HUES48 (cell line): ENCODE data around the gene COBL.

Experiments
- H3K27ac ChIP-seq: one replicate; pipeline ENCODE4 v1.7.0; 2013; ENCODE audit warnings: low read depth, low read length, inconsistent platforms
- H3K27me3 ChIP-seq: 2 replicates; pipeline ENCODE4 v1.6.1; 2013; ENCODE audit warnings: mild to moderate bottlenecking, low read length; ENCODE audit not compliant: control insufficient read depth, insufficient read depth
- H3K36me3 ChIP-seq: 2 replicates; pipeline ENCODE4 v1.6.1; 2013; ENCODE audit warnings: low read length; ENCODE audit not compliant: control insufficient read depth, insufficient read depth
- H3K4me1 ChIP-seq: 2 replicates; pipeline ENCODE4 v1.6.1; 2013; ENCODE audit warnings: mild to moderate bottlenecking, low read length; ENCODE audit not compliant: control insufficient read depth, insufficient read depth
- H3K4me3 ChIP-seq: 2 replicates; pipeline ENCODE4 v1.5.1; 2013; ENCODE audit warnings: mild to moderate bottlenecking, low read depth, low read length
- H3K9ac ChIP-seq: 2 replicates; pipeline ENCODE4 v1.6.1; 2013; ENCODE audit warnings: mild to moderate bottlenecking, low read depth, low read length, moderate library complexity
- H3K9me3 ChIP-seq: 2 replicates; pipeline ENCODE4 v1.6.1; 2013; ENCODE audit warnings: low read length; ENCODE audit not compliant: control insufficient read depth, insufficient read depth

COBL gene

DNA sequence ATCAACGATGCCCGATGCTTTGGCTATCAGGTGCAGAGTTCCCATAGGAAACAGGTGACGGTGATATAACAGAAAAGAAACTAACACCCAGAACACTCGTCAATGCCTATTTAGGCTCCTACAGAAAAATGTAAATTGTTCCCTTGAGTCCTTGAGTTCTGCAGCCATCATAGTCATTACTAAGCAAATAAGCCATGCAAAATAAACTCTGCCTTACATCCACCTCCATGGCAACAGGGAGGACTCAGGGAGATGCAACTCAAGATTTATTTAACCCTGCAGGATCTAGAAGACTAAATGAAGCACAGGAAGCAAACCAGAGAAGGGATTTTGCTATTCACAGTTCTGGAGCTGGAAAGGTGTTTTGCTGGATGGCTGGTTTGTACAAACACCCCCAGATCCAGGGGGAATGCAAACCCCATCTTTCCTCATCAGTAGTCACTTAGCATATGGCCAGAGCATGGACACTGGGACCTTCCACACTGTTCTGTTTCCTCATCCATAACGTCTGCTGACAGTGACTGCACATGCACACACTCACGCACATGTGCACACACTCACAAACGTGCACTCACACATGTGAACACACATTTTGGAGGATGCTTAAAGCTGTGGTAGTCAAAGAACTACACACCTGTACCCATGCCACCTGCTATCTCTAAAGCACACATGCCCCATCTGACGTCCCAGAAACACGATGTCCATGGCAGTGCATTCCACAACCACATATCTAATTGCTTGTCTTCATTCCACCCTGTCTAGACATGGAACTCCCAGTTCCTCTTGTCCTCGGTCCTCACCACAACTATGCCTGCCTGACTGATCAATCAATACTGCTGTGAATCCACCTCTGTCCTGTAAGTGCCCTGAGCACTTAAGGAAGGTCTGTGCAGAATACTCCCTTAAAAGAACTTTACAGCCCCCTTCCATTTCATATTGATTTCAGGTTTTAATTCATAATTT lies 178.2 kb downstream of the COBL start:
- H3K9me3 ChIP-seq = no peaks in the 10 kb centered on the region
- no peaks in the 10 kb centered on the region for H3K27me3 ChIP-seq
- peaks cover 22% of the 10 kb centered on the region for H3K36me3 ChIP-seq
- peaks cover 13% of the 10 kb centered on the region; the same call in 1 of the 2 replicates for H3K4me1 ChIP-seq
- no peak overlapping the region for H3K27ac ChIP-seq
- no peak overlapping the region for H3K4me3 ChIP-seq
- H3K9ac ChIP-seq = no peak overlapping the region

DNA sequence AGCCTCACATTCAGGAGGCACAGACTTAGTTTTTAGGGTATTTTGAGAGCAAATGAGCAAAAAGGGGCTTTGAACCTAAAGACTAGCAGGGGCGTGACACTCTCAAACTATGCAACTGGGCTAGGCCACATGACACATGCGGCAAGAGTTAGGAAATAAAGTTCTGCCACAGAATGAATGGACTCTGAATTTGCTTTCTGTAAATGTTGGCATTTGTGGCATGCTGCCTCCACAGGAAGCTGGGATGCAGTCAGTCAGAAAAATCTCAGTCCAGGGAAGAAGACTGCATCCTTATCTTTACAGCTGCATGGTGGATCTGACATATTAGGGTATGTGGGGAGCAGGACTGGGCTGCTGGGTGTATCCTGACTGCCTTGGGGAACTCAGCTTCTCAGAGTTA lies 181.0 kb downstream of the COBL start:
- H3K4me1 ChIP-seq = no peaks in the 10 kb centered on the region
- H3K9me3 ChIP-seq = no peaks in the 10 kb centered on the region
- H3K36me3 ChIP-seq = peaks cover 35% of the 10 kb centered on the region
- H3K27me3 ChIP-seq = no peaks in the 10 kb centered on the region
- no peak overlapping the region for H3K27ac ChIP-seq
- H3K4me3 ChIP-seq = no peak overlapping the region
- no peak overlapping the region for H3K9ac ChIP-seq

DNA sequence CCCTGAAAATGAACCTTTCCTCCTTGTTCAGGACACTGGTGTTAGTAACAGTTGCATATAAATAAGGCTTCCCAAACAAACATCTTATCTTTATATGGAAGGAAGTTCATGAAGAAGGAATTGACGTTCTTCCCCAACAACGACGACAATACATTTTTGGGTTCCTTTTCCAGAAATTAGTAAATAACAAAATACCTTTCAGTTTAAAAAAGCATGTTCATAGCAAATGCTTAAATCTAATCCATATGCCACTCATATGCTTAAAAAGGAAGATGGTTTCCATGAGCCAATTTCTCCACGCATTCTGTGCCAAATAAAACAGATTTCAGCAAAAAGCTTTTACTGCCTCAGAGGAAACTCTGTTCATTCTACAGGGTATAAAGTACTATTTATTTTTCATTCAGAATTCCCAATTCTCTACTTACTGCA lies 182.6 kb downstream of the COBL start:
- no peak overlapping the region for H3K27ac ChIP-seq
- H3K4me3 ChIP-seq = no peak overlapping the region
- H3K36me3 ChIP-seq = peaks cover 35% of the 10 kb centered on the region
- H3K9me3 ChIP-seq = no peaks in the 10 kb centered on the region
- no peaks in the 10 kb centered on the region for H3K4me1 ChIP-seq
- H3K27me3 ChIP-seq = no peaks in the 10 kb centered on the region
- H3K9ac ChIP-seq = no peak overlapping the region

DNA sequence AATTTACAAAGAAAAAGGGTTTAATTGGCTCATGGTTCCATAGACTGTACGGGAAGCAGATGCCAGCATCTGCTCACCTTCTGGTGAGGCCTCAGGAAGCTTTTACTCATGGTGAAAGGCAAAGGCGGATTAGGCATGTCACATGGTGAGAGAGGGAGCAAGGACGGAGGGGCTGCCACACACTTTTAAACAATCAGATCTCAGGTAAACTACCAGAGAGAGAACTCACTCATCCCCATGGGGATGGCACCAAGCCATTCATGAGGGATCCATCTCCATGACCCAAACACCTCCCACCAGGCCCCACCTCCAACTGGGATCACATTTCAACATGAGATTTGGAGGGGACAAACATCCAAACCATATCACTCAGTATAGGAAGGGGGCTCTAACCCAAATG lies 183.9 kb downstream of the COBL start:
- Histone ChIP-seq H3K36me3 (peaks cover 38% of the 10 kb centered on the region), H3K27me3 (no peaks in the 10 kb centered on the region), H3K9me3 (no peaks in the 10 kb centered on the region), H3K4me1 (no peaks in the 10 kb centered on the region), H3K27ac (no peak overlapping the region), H3K4me3 (no peak overlapping the region), H3K9ac (no peak overlapping the region)

DNA sequence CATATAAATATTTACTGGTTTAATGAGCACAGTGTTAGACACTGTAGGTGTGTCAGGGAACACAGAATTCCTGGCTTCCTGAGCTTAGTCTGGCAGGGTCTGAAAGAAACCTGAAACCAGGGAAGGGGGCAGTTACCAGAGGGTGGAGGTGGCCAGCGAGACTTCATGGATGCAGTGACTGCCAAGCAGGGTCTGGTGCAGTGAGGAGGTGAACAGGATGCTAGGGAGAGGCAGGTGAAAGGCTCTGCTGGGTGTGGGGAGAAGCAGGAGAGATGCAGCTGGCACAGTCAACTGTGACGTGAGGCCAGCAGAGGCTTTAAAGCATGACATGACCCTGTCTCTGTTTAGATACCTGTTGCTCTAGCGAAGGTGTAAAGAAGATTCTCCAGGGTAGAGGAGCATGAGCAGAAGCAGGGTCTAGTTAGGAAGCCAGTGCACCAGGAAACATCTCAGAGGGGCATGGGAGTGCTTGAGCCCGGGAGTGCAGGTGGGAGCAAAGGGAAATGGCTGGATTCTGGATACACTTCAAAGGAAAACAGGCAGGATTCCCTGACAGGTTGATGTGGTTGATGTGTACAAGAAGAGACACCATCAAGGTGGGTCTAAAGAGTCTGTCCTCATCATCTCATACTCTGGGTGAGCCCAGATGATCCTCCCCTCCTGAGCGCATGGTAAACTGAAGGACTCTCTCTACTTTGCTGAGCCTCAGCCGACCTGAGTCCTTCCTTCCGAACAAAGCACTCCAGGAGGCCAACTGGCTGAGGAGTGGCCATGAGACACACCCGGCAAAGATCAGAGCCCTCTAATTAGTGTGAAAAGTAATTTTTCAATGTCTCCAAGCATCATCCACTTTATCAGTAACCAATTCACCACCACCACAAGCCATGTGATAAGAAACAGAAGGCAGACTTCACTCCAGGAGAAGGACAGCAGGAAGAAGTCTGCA lies 186.8 kb downstream of the COBL start:
- no peaks in the 10 kb centered on the region for H3K4me1 ChIP-seq
- H3K27me3 ChIP-seq = no peaks in the 10 kb centered on the region
- no peak overlapping the region for H3K27ac ChIP-seq
- no peak overlapping the region for H3K4me3 ChIP-seq
- H3K9ac ChIP-seq = no peak overlapping the region
- H3K36me3 ChIP-seq = peaks cover 28% of the 10 kb centered on the region
- H3K9me3 ChIP-seq = no peaks in the 10 kb centered on the region

GRCh38 chr7:51128545-51129435 lies 187.8 kb downstream of the COBL start:
- no peak overlapping the region for H3K27ac ChIP-seq
- peaks cover 20% of the 10 kb centered on the region for H3K36me3 ChIP-seq
- no peak overlapping the region for H3K4me3 ChIP-seq
- H3K4me1 ChIP-seq = no peaks in the 10 kb centered on the region
- H3K9me3 ChIP-seq = no peaks in the 10 kb centered on the region
- no peak overlapping the region for H3K9ac ChIP-seq
- no peaks in the 10 kb centered on the region for H3K27me3 ChIP-seq

GRCh38 chr7:51127618-51127904 lies 189.0 kb downstream of the COBL start:
- peaks cover 10% of the 10 kb centered on the region; the same call in 1 of the 2 replicates for H3K36me3 ChIP-seq
- no peak overlapping the region for H3K4me3 ChIP-seq
- no peaks in the 10 kb centered on the region for H3K4me1 ChIP-seq
- no peak overlapping the region for H3K9ac ChIP-seq
- H3K9me3 ChIP-seq = no peaks in the 10 kb centered on the region
- H3K27ac ChIP-seq = no peak overlapping the region
- no peaks in the 10 kb centered on the region for H3K27me3 ChIP-seq

- H3K9me3 ChIP-seq = no peaks in the 10 kb centered on the region
- H3K4me1 ChIP-seq = no peaks in the 10 kb centered on the region
- no peak overlapping the region for H3K4me3 ChIP-seq
- H3K27ac ChIP-seq = no peak overlapping the region
- peaks cover 6% of the 10 kb centered on the region; the same call in 1 of the 2 replicates for H3K36me3 ChIP-seq
- no peak overlapping the region for H3K9ac ChIP-seq
- H3K27me3 ChIP-seq = no peaks in the 10 kb centered on the region
These were observed 189.6 kb downstream of the COBL start for GRCh38 chr7:51126813-51127617.

GRCh38 chr7:51126324-51126723 lies 190.3 kb downstream of the COBL start:
- Histone ChIP-seq H3K9me3 (no peaks in the 10 kb centered on the region), H3K4me3 (no peak overlapping the region), H3K36me3 (0 out of 2 replicates have a peak, but pooled peaks cover 3% of the 10 kb centered on the region), H3K27ac (no peak overlapping the region), H3K27me3 (no peaks in the 10 kb centered on the region), H3K4me1 (no peaks in the 10 kb centered on the region), H3K9ac (no peak overlapping the region)

GRCh38 chr7:51124321-51124720 lies 192.3 kb downstream of the COBL start:
- Histone ChIP-seq H3K9me3 (no peaks in the 10 kb centered on the region), H3K4me1 (no peaks in the 10 kb centered on the region), H3K4me3 (no peak overlapping the region), H3K27ac (no peak overlapping the region), H3K27me3 (no peaks in the 10 kb centered on the region), H3K36me3 (0 out of 2 replicates have a peak, but pooled peaks cover 3% of the 10 kb centered on the region), H3K9ac (no peak overlapping the region)
